ENCODE data around the gene MBTD1.

MBTD1 gene

DNA sequence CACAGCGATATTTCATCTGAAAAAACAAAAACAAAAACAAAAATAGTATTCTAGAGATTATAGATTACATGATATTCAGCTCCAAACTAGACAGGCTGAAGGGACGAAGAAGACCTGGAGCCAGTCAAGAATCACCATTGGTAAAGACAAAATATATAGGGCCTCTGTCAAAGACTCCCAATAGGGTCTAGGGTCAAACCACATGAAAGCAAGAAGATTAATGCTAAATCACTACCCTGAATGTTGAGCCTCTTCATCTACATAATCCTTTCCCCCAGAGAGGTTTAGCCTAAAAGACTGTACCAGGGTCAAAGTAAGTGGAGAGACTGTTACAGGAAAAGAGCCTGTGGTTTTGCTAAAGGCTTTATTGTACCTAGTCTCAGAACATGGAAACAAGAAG lies 117.3 kb downstream of the MBTD1 start:
- DNase-seq, result no peak

DNA sequence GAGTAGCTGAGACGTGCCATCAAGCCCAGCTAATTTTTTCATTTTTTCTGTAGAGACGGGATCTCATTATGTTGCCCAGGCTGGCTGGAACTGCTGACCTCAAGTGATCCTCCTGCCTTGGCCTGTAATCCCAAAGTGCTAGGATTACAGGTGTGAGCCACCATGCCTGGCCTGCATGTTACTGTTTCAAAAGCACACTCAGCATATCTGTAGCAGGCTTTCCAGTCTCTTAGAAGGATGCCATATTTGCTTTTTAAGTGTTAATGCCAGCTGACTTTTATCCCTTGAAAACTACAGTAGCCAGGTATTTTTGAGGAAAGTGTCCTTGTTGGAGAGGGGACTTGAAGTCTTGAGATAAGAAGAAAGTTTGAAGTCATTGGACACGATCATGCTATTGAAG lies 123.9 kb downstream of the MBTD1 start:
- no peak for DNase-seq

- DNase-seq, result no peak
Measured at GRCh38 chr17:51133365-51133764, 126.5 kb downstream of the MBTD1 start.

DNA sequence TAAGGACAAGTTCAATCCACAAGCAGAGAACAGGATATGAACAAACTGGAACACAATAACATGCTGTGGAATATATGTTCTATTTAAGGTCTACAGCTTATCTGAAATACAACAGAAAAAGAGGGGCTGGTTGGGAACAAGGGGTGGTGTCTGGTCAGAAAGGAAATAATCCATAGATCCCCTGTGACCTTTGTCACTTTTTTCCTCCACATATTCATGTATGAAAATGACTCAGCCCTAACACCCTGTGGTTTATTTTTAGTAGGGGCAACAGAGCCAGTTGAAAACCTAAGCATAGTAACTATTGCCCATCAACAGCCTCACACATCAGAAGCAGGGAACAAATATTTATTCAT lies 126.9 kb downstream of the MBTD1 start:
- no peak for DNase-seq

DNA sequence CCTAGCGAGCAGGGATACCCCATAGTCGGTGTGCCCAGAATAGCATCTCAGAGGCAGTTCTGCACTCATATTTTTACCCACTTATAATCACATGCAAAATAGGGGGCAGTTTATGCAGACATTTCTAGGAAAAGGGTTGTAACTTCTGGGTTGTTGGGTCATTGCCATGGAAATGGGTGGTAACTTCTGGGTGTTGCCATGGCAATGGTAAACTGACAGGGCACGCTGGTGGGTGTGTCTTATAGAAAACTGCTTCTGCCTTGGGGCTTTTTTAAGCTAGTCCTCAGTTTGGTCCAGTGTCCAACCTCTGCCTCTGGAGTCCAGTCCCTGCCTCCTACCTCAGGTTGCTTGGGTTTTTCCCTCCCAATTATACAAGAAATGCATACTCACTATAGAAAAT lies 131.8 kb downstream of the MBTD1 start:
- peak in 1 of 5 donors; percentile 8 for DNase-seq

Measured in T-helper 1 cell (primary cell).